ENCODE results near the gene PAK4. TPM values are rescaled to one million over a fixed set of nuclear protein-coding genes. Genes with fewer than 3 reads are reported as not detected.

The PAK4 gene
- total RNA-seq, 1 experiment from 2014 or later, result 63.1 TPM

DNA sequence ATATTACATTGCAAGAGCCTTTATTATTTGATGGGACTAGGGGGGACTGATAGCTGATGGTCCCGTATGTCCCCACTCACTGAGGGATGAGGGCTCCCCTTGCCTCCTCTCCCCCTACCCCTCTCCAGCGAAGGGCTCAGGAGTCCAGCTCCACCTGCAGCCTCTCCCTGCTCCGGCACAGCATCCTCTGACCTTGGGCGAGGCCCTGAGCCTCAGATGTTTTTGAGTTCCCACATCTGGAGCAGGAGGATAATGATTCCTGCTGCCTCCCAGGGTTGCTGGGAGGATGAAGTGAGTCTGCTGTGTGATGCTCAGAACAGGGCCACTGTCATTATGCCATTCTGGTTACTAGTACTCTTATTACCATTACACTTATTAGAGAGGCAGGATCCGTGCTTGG lies 15.0 kb downstream of the PAK4 start:
- Histone ChIP-seq H2AK5ac (ENCODE audit: insufficient read length, low read length) (no peak overlapping the region), H3K4me2 (ENCODE audit: insufficient read depth, insufficient read length, low read length) (no peak overlapping the region), H2BK20ac (ENCODE audit: low read depth, low read length, poor library complexity, severe bottlenecking) (no peak overlapping the region), H3K23ac (ENCODE audit: insufficient read length, low read depth, low read length) (no peak overlapping the region), H3K18ac (ENCODE audit: insufficient read length, low read depth, low read length) (no peak overlapping the region), H3K9ac (ENCODE audit: extremely low read depth, insufficient read length, low read length) (no peak overlapping the region), H3K4ac (ENCODE audit: low read depth, low read length) (no peak overlapping the region), H3K23me2 (ENCODE audit: insufficient read length, low read depth, low read length, poor library complexity, severe bottlenecking) (no peaks in the 10 kb centered on the region), H3T11ph (ENCODE audit: low read length) (no peak overlapping the region), H4K91ac (ENCODE audit: insufficient read length, low read depth, low read length) (no peak overlapping the region), H4K8ac (replicated peaks; ENCODE audit: insufficient read length, low read depth, low read length) (no peak overlapping the region), H3K56ac (ENCODE audit: insufficient read length, low read depth, low read length) (no peak overlapping the region), H2BK15ac (ENCODE audit: low read depth, low read length) (no peak overlapping the region), H2AFZ (ENCODE audit: low read length) (no peak overlapping the region), H3K4me1 (ENCODE audit: insufficient read depth, low read length) (peaks cover 34% of the 10 kb centered on the region; the same call in 1 of the 2 replicates), H3K9me3 (ENCODE audit: control insufficient read depth, low read depth, low read length) (no peaks in the 10 kb centered on the region), H2BK5ac (ENCODE audit: insufficient read length, low read length) (no peak overlapping the region), H3K79me2 (ENCODE audit: insufficient read depth, low read length) (peaks cover 12% of the 10 kb centered on the region; the same call in 1 of the 2 replicates), H3K27me3 (ENCODE audit: insufficient read depth, low read length) (no peaks in the 10 kb centered on the region), H2BK12ac (ENCODE audit: insufficient read length, low read depth, low read length) (no peak overlapping the region), H2BK120ac (ENCODE audit: low read depth, low read length, poor library complexity, severe bottlenecking) (no peak overlapping the region), H4K20me1 (ENCODE audit: control insufficient read depth, insufficient read depth, insufficient read length) (peaks cover 5% of the 10 kb centered on the region), H3K79me1 (ENCODE audit: insufficient read depth, low read depth, low read length, poor library complexity, severe bottlenecking) (no peaks in the 10 kb centered on the region), H3K27ac (ENCODE audit: insufficient read length, low read depth, low read length) (no peak overlapping the region), H4K5ac (ENCODE audit: insufficient read length, low read depth, low read length) (no peak overlapping the region), H3K14ac (ENCODE audit: insufficient read depth, low read length) (no peak overlapping the region)
- Mint-ChIP-seq H3K9me3 (no peaks in the 10 kb centered on the region), H3K36me3 (ENCODE audit: insufficient read depth in 1 of 3, low read depth in 3 of 3) (0 out of 7 replicates have a peak, but pooled peaks cover 0 to 4% (median 0%) of the 10 kb centered on the region in 3 experiments), H3K4me3 (no peak overlapping the region; a peak in 1 of 5 replicates), H3K4me1 (peaks cover 74 to 88% of the 10 kb centered on the region in 2 experiments), H3K27me3 (ENCODE audit: low read depth) (no peaks in the 10 kb centered on the region), H3K27ac (peak overlapping the region in 1 of 3 experiments; percentile 53; a peak in 2 of 7 replicates)
- TF ChIP-seq, protein P1, sequence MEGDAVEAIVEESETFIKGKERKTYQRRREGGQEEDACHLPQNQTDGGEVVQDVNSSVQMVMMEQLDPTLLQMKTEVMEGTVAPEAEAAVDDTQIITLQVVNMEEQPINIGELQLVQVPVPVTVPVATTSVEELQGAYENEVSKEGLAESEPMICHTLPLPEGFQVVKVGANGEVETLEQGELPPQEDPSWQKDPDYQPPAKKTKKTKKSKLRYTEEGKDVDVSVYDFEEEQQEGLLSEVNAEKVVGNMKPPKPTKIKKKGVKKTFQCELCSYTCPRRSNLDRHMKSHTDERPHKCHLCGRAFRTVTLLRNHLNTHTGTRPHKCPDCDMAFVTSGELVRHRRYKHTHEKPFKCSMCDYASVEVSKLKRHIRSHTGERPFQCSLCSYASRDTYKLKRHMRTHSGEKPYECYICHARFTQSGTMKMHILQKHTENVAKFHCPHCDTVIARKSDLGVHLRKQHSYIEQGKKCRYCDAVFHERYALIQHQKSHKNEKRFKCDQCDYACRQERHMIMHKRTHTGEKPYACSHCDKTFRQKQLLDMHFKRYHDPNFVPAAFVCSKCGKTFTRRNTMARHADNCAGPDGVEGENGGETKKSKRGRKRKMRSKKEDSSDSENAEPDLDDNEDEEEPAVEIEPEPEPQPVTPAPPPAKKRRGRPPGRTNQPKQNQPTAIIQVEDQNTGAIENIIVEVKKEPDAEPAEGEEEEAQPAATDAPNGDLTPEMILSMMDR (conservative IDR thresholded peaks at IDR 0.05), result no peak
- WGBS (ENCODE audit: extremely low coverage, insufficient read length, low lambda C conversion rate), result no CpG with 5 or more reads among the region's 5 CpGs
- DNase-seq, result no peak

All from H9 (cell line).